ENCODE measurements around the gene HRCT1. TPM values are rescaled to one million over a fixed set of nuclear protein-coding genes. Genes with fewer than 3 reads are reported as not detected.

The HRCT1 gene
- total RNA-seq, 1 experiment from 2014 or later, result 0.32 TPM

GRCh38 chr9:35882263-35882848, 23.6 kb upstream of the HRCT1 start (continued):
- TF ChIP-seq CBX3 (IDR thresholded peaks at IDR 0.05; ENCODE audit: low read depth), result 0 out of 2 replicates have a peak, but pooled peaks have one; percentile 42
- TF ChIP-seq POLR2A (IDR thresholded peaks at IDR 0.05; ENCODE audit: borderline replicate concordance, extremely low read depth, insufficient read depth, insufficient read length), result no peak
- no peak for TF ChIP-seq ZNF274 (IDR thresholded peaks at IDR 0.05; ENCODE audit: low read depth, low read length)
- peak; percentile 19 for TF ChIP-seq YY1 (IDR thresholded peaks at IDR 0.05; ENCODE audit: extremely low read depth, insufficient replicate concordance, low read depth, low read length)
- no peak for TF ChIP-seq SRF (IDR thresholded peaks at IDR 0.05; ENCODE audit: low read depth)
- no peak for TF ChIP-seq ELF1 (IDR thresholded peaks at IDR 0.05; ENCODE audit: borderline replicate concordance, low read depth)
- peak; percentile 88 for TF ChIP-seq RAD21 (IDR thresholded peaks at IDR 0.05; ENCODE audit: low read depth)
- TF ChIP-seq SP1 (IDR thresholded peaks at IDR 0.05; ENCODE audit: low read depth), result no peak
- no peak for TF ChIP-seq ATF3 (IDR thresholded peaks at IDR 0.05)
- TF ChIP-seq CEBPB (IDR thresholded peaks at IDR 0.05; ENCODE audit: low read depth), result no peak
- TF ChIP-seq, protein P1, sequence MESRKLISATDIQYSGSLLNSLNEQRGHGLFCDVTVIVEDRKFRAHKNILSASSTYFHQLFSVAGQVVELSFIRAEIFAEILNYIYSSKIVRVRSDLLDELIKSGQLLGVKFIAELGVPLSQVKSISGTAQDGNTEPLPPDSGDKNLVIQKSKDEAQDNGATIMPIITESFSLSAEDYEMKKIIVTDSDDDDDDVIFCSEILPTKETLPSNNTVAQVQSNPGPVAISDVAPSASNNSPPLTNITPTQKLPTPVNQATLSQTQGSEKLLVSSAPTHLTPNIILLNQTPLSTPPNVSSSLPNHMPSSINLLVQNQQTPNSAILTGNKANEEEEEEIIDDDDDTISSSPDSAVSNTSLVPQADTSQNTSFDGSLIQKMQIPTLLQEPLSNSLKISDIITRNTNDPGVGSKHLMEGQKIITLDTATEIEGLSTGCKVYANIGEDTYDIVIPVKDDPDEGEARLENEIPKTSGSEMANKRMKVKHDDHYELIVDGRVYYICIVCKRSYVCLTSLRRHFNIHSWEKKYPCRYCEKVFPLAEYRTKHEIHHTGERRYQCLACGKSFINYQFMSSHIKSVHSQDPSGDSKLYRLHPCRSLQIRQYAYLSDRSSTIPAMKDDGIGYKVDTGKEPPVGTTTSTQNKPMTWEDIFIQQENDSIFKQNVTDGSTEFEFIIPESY (IDR thresholded peaks at IDR 0.05; ENCODE audit: extremely low read depth, insufficient replicate concordance, low read length), result no peak
- no peak for TF ChIP-seq JUND (IDR thresholded peaks at IDR 0.05)
- TF ChIP-seq SIN3A (IDR thresholded peaks at IDR 0.05; ENCODE audit: low read depth), result no peak
- TF ChIP-seq MAX (IDR thresholded peaks at IDR 0.05), result no peak

Data from HCT116 (cell line).